ENCODE measurements around the gene CNOT2.
"Not testable (repeated sequence)": the region's sequence is repeated elsewhere in the genome, so short reads cannot be mapped to it uniquely, and the experiment has no call there.

Gene CNOT2

DNA sequence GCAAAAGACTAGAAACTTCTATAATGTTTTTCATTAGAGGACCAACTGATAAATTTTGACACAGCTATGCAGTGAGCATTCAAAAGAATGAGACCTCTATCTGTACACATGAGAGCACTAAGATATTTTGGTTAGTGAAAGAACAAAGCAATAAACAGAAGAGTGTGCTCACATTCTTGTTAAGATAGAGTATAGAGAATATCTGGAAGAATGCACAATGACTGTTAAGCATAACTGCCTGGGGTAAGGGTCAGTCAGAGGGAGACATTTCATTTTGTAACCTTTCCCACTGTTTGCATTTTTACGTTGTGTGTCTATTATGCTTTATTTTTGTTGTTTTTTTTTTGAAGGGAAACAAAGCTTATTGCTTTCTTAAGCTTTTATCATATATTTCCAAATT lies 143.5 kb downstream of the CNOT2 start:
- TF ChIP-seq, protein P1, sequence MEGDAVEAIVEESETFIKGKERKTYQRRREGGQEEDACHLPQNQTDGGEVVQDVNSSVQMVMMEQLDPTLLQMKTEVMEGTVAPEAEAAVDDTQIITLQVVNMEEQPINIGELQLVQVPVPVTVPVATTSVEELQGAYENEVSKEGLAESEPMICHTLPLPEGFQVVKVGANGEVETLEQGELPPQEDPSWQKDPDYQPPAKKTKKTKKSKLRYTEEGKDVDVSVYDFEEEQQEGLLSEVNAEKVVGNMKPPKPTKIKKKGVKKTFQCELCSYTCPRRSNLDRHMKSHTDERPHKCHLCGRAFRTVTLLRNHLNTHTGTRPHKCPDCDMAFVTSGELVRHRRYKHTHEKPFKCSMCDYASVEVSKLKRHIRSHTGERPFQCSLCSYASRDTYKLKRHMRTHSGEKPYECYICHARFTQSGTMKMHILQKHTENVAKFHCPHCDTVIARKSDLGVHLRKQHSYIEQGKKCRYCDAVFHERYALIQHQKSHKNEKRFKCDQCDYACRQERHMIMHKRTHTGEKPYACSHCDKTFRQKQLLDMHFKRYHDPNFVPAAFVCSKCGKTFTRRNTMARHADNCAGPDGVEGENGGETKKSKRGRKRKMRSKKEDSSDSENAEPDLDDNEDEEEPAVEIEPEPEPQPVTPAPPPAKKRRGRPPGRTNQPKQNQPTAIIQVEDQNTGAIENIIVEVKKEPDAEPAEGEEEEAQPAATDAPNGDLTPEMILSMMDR (IDR thresholded peaks at IDR 0.05): no peak
- peaks cover 0 to 8% (median 0%) of the 10 kb centered on the region in 3 donors for H3K9me3 ChIP-seq
- H3K4me1 ChIP-seq: no peaks in the 10 kb centered on the region
- no peak overlapping the region for H3K27ac ChIP-seq
- no peaks in the 10 kb centered on the region for H3K27me3 ChIP-seq
- no peaks in the 10 kb centered on the region for H3K36me3 ChIP-seq
- DNase-seq: no peak
- intact Hi-C loops (cut with DNase I; ENCODE audit: low total_unique reads): no loop called here
- H3K4me3 ChIP-seq: no peak overlapping the region

DNA sequence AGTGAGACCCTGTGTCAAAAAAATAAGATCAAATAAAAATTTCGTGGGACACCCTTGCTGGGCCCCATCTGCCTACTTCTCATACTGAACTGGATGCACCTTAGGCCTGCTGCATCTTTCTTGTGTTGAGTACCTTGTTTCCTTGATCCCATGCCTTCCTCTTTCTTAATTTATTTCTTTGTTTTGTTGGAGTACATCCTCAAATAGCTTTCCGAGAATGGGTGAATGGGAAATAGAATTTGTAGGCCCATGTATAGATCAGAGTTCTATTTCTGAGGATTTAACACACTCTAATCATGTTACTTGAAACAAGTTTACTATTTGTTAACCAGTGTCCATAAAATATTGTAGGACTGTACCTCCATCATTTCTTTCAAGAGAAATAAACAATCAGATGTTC lies 146.4 kb downstream of the CNOT2 start:
- H3K4me1 ChIP-seq: no peaks in the 10 kb centered on the region
- no peaks in the 10 kb centered on the region for H3K36me3 ChIP-seq
- no peak for DNase-seq
- no peak overlapping the region for H3K4me3 ChIP-seq
- no peaks in the 10 kb centered on the region for H3K27me3 ChIP-seq
- peaks cover 0 to 8% (median 0%) of the 10 kb centered on the region in 3 donors for H3K9me3 ChIP-seq
- intact Hi-C loops (cut with DNase I; ENCODE audit: low total_unique reads): loop anchor here (10.0 kb wide), 1 partner anchor 505 kb away; no protein-coding TSS in a partner anchor
- no peak overlapping the region for H3K27ac ChIP-seq
- TF ChIP-seq, protein P1 (IDR thresholded peaks at IDR 0.05): no peak

DNA sequence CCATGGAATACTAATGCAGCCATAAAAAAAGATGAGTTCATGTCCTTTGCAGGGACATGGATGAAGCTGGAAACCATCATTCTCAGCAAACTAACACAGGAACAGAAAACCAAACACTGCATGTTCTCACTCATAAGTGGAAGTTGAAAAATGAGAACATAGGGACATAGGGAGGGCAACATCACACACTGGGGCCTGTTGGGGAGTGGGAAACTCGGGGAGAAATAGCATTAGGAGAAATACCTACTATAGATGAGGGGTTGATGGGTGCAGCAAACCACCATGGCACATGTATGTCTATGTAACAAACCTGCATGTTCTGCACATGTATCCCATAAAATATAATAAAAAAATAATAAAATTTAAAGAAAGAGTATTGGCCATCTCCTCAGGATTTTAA lies 149.4 kb downstream of the CNOT2 start:
- not testable (repeated sequence) for DNase-seq, H3K4me3 ChIP-seq, H3K4me1 ChIP-seq, H3K27ac ChIP-seq, H3K27me3 ChIP-seq, H3K9me3 ChIP-seq, H3K36me3 ChIP-seq
- intact Hi-C loops (cut with DNase I; ENCODE audit: low total_unique reads): loop anchor here (10.0 kb wide), 1 partner anchor 508 kb away; no protein-coding TSS in a partner anchor

DNA sequence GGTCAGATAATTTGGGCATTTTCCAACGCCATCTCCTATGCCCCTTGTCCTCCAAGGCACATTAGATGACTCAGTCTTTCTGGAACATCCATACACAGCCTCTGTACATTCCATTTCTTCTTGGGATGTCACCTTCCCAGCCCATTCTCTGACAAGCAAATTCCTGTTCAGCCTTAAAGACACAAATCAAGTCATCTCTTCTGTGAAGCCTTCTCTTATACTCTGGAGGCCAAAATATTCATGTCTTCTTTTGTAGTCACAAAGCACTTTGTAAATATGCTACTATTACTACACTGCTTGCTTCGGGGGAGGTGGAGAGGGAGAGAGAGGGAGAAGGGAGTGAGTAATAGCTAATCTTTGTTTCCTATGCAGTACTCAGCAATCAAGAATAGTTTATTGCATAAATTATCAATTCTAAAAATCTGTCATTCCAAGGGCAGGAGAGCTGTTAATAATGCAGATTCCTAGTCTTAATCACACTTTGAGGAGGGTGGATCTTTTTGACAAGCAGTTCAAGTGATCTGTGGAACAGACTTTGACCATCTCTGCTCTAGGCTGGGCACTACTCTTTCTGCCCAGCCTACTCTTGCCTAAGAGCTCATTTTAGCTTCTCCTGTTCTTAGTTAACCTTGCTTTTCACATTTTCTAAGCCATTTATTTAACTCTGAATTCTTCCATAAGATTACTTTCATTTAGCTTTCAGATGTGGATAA lies 150.7 kb downstream of the CNOT2 start:
- no peaks in the 10 kb centered on the region for H3K27me3 ChIP-seq
- intact Hi-C loops (cut with DNase I; ENCODE audit: low total_unique reads): loop anchor here (10.0 kb wide), 1 partner anchor 509 kb away; no protein-coding TSS in a partner anchor
- H3K27ac ChIP-seq: no peak overlapping the region
- no peaks in the 10 kb centered on the region for H3K4me1 ChIP-seq
- peaks cover 0 to 8% (median 0%) of the 10 kb centered on the region in 3 donors for H3K9me3 ChIP-seq
- H3K36me3 ChIP-seq: no peaks in the 10 kb centered on the region
- H3K4me3 ChIP-seq: no peak overlapping the region
- TF ChIP-seq, protein P1 (IDR thresholded peaks at IDR 0.05): no peak
- DNase-seq: no peak

DNA sequence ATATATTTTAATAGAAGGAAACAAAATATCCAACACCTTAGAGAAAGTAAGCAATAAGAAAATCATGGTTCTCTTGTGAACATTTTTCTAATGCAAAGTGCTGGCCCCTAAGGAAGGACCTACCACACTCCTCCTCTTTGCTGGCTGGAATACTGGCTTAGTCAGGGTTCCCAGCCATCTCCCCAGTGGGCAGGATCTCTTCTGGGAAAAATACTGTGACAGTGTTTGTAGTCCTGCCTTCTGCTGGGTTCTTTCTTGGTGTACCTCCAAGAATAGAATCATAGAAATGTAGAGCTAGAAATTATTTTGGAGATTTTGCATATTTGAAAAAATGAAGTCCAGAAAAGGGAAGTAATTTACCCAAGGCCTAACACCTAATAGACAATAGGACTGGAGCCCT lies 154.8 kb downstream of the CNOT2 start:
- Histone ChIP-seq H3K4me3 (no peak overlapping the region), H3K36me3 (peaks cover 0 to 13% (median 7%) of the 10 kb centered on the region in 3 donors), H3K9me3 (no peaks in the 10 kb centered on the region), H3K27ac (no peak overlapping the region), H3K4me1 (no peaks in the 10 kb centered on the region), H3K27me3 (no peaks in the 10 kb centered on the region)
- intact Hi-C loops (cut with DNase I; ENCODE audit: low total_unique reads): loop anchor here (10.0 kb wide), 1 partner anchor 513 kb away; no protein-coding TSS in a partner anchor
- TF ChIP-seq, protein P1 (IDR thresholded peaks at IDR 0.05): no peak
- DNase-seq: no peak

DNA sequence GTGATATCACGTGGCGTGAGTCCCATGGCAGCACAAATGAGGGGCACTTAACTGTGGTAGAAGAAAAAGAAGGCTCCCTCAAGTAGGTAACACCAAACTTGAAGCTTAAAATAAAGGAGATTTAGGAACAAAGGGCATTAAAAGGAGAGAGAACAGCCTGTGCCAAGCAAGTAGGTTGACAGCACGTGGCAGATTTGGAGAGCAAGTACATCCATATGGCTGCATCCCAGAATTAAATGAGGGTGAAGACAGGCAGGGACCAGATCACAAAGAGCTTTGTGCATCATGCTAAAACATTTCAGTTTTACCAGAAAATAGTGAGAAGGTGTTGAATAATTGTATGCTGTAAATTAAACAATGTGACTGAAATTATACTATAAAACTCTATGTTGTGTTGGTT lies 155.6 kb downstream of the CNOT2 start:
- Histone ChIP-seq H3K27me3 (no peaks in the 10 kb centered on the region), H3K27ac (no peak overlapping the region), H3K9me3 (no peaks in the 10 kb centered on the region), H3K36me3 (peaks cover 0 to 13% (median 7%) of the 10 kb centered on the region in 3 donors), H3K4me3 (no peak overlapping the region), H3K4me1 (no peaks in the 10 kb centered on the region)
- DNase-seq: no peak
- TF ChIP-seq, protein P1 (IDR thresholded peaks at IDR 0.05): no peak
- intact Hi-C loops (cut with DNase I; ENCODE audit: low total_unique reads): loop anchor here (10.0 kb wide), 1 partner anchor 514 kb away; no protein-coding TSS in a partner anchor

All from tibial artery (tissue), 4 donors.